Stimulated activated CD8-positive, alpha-beta memory T cell treated with anti-CD3 and anti-CD28 coated beads, Interleukin-12 subunit alpha, Interleukin-12 subunit beta, amount 100 ng/mL, for 24 hours (primary cell): Measurements from ENCODE around the gene POLR3K.
A peak's percentile ranks its signal among the peaks of the same experiment; 100 is the strongest.
"Not testable (repeated sequence)": the region's sequence is repeated elsewhere in the genome, so short reads cannot be mapped to it uniquely, and the experiment has no call there.

Source experiments
- DNase-seq: peaks from one replicate; pipeline ENCODE4 v3.0.0-alpha.2; 2020; ENCODE audit errors: extremely low read depth

The POLR3K gene

GRCh38 chr16:42691-43090 is 10.7 kb downstream of the POLR3K start:
- no peak for DNase-seq

GRCh38 chr16:42069-42457 is 11.3 kb downstream of the POLR3K start:
- no peak for DNase-seq

GRCh38 chr16:41439-42068 is 11.9 kb downstream of the POLR3K start:
- DNase-seq: no peak

GRCh38 chr16:38941-39892 is 14.2 kb downstream of the POLR3K start:
- peak; percentile 7 for DNase-seq

- not testable (repeated sequence) for DNase-seq
Observed at GRCh38 chr16:38206-38605, 15.2 kb downstream of the POLR3K start.

GRCh38 chr16:37511-37910 is 15.9 kb downstream of the POLR3K start:
- no peak for DNase-seq

- no peak for DNase-seq
Observed at GRCh38 chr16:36336-36984, 16.9 kb downstream of the POLR3K start.

GRCh38 chr16:35678-36305 is 17.6 kb downstream of the POLR3K start:
- DNase-seq: no peak

GRCh38 chr16:35011-35677 is 18.3 kb downstream of the POLR3K start:
- no peak for DNase-seq

GRCh38 chr16:34648-34987 is 18.8 kb downstream of the POLR3K start:
- no peak for DNase-seq

- no peak for DNase-seq
Observed at GRCh38 chr16:33877-34647, 19.3 kb downstream of the POLR3K start.

GRCh38 chr16:33154-33876 is 20.1 kb downstream of the POLR3K start:
- DNase-seq: not testable (repeated sequence)

- DNase-seq: not testable (repeated sequence)
Observed at GRCh38 chr16:30627-31026, 22.8 kb downstream of the POLR3K start.

- DNase-seq: not testable (repeated sequence)
Observed at GRCh38 chr16:25926-26348, 27.5 kb downstream of the POLR3K start.

- not testable (repeated sequence) for DNase-seq
Observed at GRCh38 chr16:24151-24550, 29.3 kb downstream of the POLR3K start.

- not testable (repeated sequence) for DNase-seq
Observed at GRCh38 chr16:20886-21285, 32.5 kb downstream of the POLR3K start.

GRCh38 chr16:17062-17765 is 36.2 kb downstream of the POLR3K start:
- DNase-seq: not testable (repeated sequence)

- peak; percentile 64 for DNase-seq
Observed at GRCh38 chr16:10772-11171, 42.6 kb downstream of the POLR3K start.

GRCh38 chr16:9903-10665 is 43.3 kb downstream of the POLR3K start:
- no peak for DNase-seq
